A375 (cell line): ENCODE data around the gene ZNF446. TPM values are rescaled to one million over a fixed set of nuclear protein-coding genes. Genes with fewer than 3 reads are reported as not detected.

Experiments used
- small RNA-seq: library from RNA; depleted of rRNA; stranded (forward); fragments of <200 nt; gene quantifications from one replicate; pipeline ENCODE3, GENCODE V24; 2014
- total RNA-seq: library from RNA; depleted of rRNA; stranded (reverse); fragments of >200 nt; shearing (Covaris generic); gene quantifications from 2 replicates; pipeline ENCODE4 v1.2.3, GENCODE V29; 2014; rRNA removed

Gene ZNF446
- total RNA-seq, result 22.6 and 23.1 TPM in 2 replicates

GRCh38 chr19:58475714-58476497 is at the start of gene ZNF446:
TSS of gene ZNF446 (plus strand) at chr19:58476352. CDS start at chr19:58477219, 867 bp downstream.

GRCh38 chr19:58439576-58440554 is 36.3 kb upstream of the ZNF446 start, which contains the start of gene ZNF132:
TSS of gene ZNF132 (minus strand) at chr19:58440153. CDS start at chr19:58439821, 332 bp downstream.

GRCh38 chr19:58451358-58452101 is 24.6 kb upstream of the ZNF446 start, which contains the start of gene ZNF324B:
TSS of gene ZNF324B (plus strand) at chr19:58451622. CDS start at chr19:58453702, 2,080 bp downstream.

GRCh38 chr19:58466760-58467589 is 9.2 kb upstream of the ZNF446 start, which contains the start of gene ZNF324:
TSS of gene ZNF324 (plus strand) at chr19:58467080. CDS start at chr19:58469186, 2,106 bp downstream.

GRCh38 chr19:58511353-58512208 is 35.4 kb downstream of the ZNF446 start, which contains the start of gene SLC27A5:
TSS of gene SLC27A5 (minus strand) at chr19:58511992. CDS start at chr19:58511955, 37 bp downstream.

GRCh38 chr19:58519355-58520256 is 43.5 kb downstream of the ZNF446 start, which contains the start of gene ZBTB45:
TSS of gene ZBTB45 (minus strand) at chr19:58519810. CDS start at chr19:58517673, 2,137 bp downstream.

Small RNA genes lying within 50 kb of the gene (small RNA-seq; reads per million reads assigned to genes)
- gene RN7SL693P (not detected), gene RNU6-1337P (not detected)

Other genes with a start within 250 kb of the ZNF446 start
- gene ZNF544, start 247.4 kb upstream of the ZNF446 start, total RNA-seq, result 59.9 and 84.8 TPM in 2 replicates
- 6.1 and 6.5 TPM in 2 replicates for gene ZNF8, start 197.4 kb upstream of the ZNF446 start, total RNA-seq
- gene ERVK3-1, start 171.0 kb upstream of the ZNF446 start, total RNA-seq, result 96.2 and 96.7 TPM in 2 replicates
- 2.9 TPM in 2 replicates for gene ZSCAN22, start 149.4 kb upstream of the ZNF446 start, total RNA-seq
- 13.4 and 31.9 TPM in 2 replicates for gene A1BG, start 122.9 kb upstream of the ZNF446 start, total RNA-seq
- 1.4 and 2.1 TPM in 2 replicates for gene ZNF497, start 113.6 kb upstream of the ZNF446 start, total RNA-seq
- gene ZNF837, start 95.3 kb upstream of the ZNF446 start, total RNA-seq, result 5.1 and 6.8 TPM in 2 replicates
- gene RPS5, start 89.1 kb upstream of the ZNF446 start, total RNA-seq, result 4,542 and 4,656 TPM in 2 replicates
- gene RNF225, start 80.7 kb upstream of the ZNF446 start, total RNA-seq, result 1.4 and 3.8 TPM in 2 replicates
- 14.3 and 21.4 TPM in 2 replicates for gene ZNF584, start 67.7 kb upstream of the ZNF446 start, total RNA-seq
- gene ZNF132, start 36.2 kb upstream of the ZNF446 start, total RNA-seq, result 0.16 and 0.19 TPM in 2 replicates
- 11.7 and 14.8 TPM in 2 replicates for gene ZNF324B, start 24.7 kb upstream of the ZNF446 start, total RNA-seq
- gene ZNF324, start 9.3 kb upstream of the ZNF446 start, total RNA-seq, result 9.8 and 13.7 TPM in 2 replicates
- 40.1 and 41.4 TPM in 2 replicates for gene SLC27A5, start 35.6 kb downstream of the ZNF446 start, total RNA-seq
- gene ZBTB45, start 43.5 kb downstream of the ZNF446 start, total RNA-seq, result 13.1 and 15.4 TPM in 2 replicates
- gene TRIM28, start 67.7 kb downstream of the ZNF446 start, total RNA-seq, result 873 and 886 TPM in 2 replicates
- gene CHMP2A, start 78.8 kb downstream of the ZNF446 start, total RNA-seq, result 361 and 379 TPM in 2 replicates
- 195 and 207 TPM in 2 replicates for gene UBE2M, start 82.3 kb downstream of the ZNF446 start, total RNA-seq
- 39.1 and 41.3 TPM in 2 replicates for gene MZF1, start 97.0 kb downstream of the ZNF446 start, total RNA-seq